BLaER1 treated with 17β-estradiol and CSF1 and Interleukin-3, amounts not matched to agents 10 nM and 100 nM (cell line): Measurements from ENCODE around the gene EIF4EBP3.

Source experiments
- H3K27ac ChIP-seq, 11 experiments: shearing (Covaris generic); formaldehyde crosslinking; 2 replicates each; pipeline ENCODE4 v1.8.1; 2022
- H3K27me3 ChIP-seq, 11 experiments: shearing (Covaris generic); formaldehyde crosslinking; 2 replicates each; pipeline ENCODE4 v1.8.1; 2022
- H3K36me3 ChIP-seq, 11 experiments: shearing (Covaris generic); formaldehyde crosslinking; 2 replicates each; pipeline ENCODE4 v1.8.1; 2022
- H3K4me1 ChIP-seq, 10 experiments: shearing (Covaris generic); formaldehyde crosslinking; 2 replicates each; pipeline ENCODE4 v1.8.1; 2022
- H3K4me2 ChIP-seq, 11 experiments: shearing (Covaris generic); formaldehyde crosslinking; 2 replicates each; pipeline ENCODE4 v1.8.1; 2022
- H3K4me3 ChIP-seq, 10 experiments: shearing (Covaris generic); formaldehyde crosslinking; 2 replicates each; pipeline ENCODE4 v1.8.1; 2022
- H3K9ac ChIP-seq, 11 experiments: shearing (Covaris generic); formaldehyde crosslinking; 2 replicates each; pipeline ENCODE4 v1.8.1; 2022
- H3K9me3 ChIP-seq, 11 experiments: shearing (Covaris generic); formaldehyde crosslinking; replicated peaks in 1 of 11; 2 replicates each; pipeline ENCODE4 v1.8.1; 2022
- H4K20me1 ChIP-seq, 11 experiments: shearing (Covaris generic); formaldehyde crosslinking; 2 replicates each; pipeline ENCODE4 v1.8.1; 2022
- Cebpa-rat ChIP-seq, 11 experiments: shearing (Covaris generic); IDR thresholded peaks; 2 replicates each; pipeline ENCODE4 v1.8.1; 2022

The EIF4EBP3 gene

DNA sequence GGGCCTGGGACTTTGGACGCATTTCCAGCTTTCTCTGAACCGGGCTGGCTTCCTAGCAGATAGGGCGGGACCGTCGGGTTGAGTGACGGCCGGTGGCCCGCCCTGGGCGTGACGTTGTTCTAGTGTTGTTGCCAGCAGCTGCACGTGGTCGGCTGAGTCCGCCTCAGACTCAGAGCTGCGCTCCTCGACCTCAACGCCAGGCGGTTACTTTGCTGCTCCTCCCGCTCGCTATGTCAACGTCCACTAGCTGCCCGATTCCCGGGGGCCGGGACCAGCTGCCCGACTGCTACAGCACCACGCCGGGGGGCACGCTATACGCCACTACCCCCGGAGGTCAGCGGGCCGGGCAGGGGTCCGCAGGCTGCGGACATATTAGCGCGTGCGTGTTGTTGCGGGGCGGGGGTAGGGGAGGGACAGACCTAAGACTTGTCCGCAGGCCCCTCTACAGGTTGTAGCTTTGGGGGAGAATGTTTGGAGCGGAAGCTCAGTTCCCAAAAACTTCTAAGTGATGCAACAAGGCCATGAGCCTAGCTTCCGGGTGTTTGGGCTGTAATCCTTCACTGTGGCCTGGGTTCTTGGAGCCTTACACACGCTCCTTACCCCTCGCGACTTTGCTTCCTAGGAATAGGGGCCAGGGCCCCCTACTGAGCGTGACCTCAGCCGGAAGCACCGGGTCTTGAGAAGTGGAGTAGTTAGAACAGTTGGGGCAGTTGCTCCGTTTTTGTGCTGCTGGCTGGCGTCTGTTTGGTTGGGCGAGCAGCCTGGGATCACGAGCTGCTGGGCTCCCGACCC is at the start of gene EIF4EBP3:
Gene EIF4EBP3, plus strand, starts transcription at position 155 of the 792 bp plus-strand sequence. Its CDS starts 76 bp downstream, at position 231.
- Histone ChIP-seq H4K20me1 (peaks cover 0 to 51% (median 0%) of the 10 kb centered on the region in 11 experiments; a peak in 8 of 22 replicates), H3K27ac (peak within 1 kb of the TSS; percentile 80 to 92 (median 88)), H3K9me3 (no peaks in the 10 kb centered on the region), H3K27me3 (no peaks in the 10 kb centered on the region), H3K4me3 (peak within 1 kb of the TSS; percentile 45 to 65 (median 54)), H3K4me2 (peak within 1 kb of the TSS; percentile 86 to 98 (median 92)), H3K36me3 (peaks cover 54 to 77% (median 68%) of the 10 kb centered on the region in 11 experiments), H3K9ac (peak within 1 kb of the TSS; percentile 76 to 90 (median 80)), H3K4me1 (peaks cover 42 to 72% (median 57%) of the 10 kb centered on the region in 10 experiments)
- peak in 1 of 11 experiments; percentile 14; a peak in 1 of 22 replicates for TF ChIP-seq Cebpa-rat (IDR thresholded peaks at IDR 0.05)

- Histone ChIP-seq H3K9me3 (no peaks in the 10 kb centered on the region), H3K27ac (no peak overlapping the region), H3K9ac (no peak overlapping the region), H3K27me3 (no peaks in the 10 kb centered on the region), H3K4me3 (no peak overlapping the region), H3K36me3 (peaks cover 53 to 92% (median 79%) of the 10 kb centered on the region in 11 experiments), H3K4me1 (0 out of 20 replicates have a peak, but pooled peaks cover 0 to 5% (median 0%) of the 10 kb centered on the region in 10 experiments), H4K20me1 (peaks cover 0 to 19% (median 0%) of the 10 kb centered on the region in 11 experiments; a peak in 2 of 22 replicates), H3K4me2 (no peak overlapping the region)
- no peak for TF ChIP-seq Cebpa-rat (IDR thresholded peaks at IDR 0.05)
Measured at GRCh38 chr5:140497897-140498296, 49.6 kb upstream of the EIF4EBP3 start.

GRCh38 chr5:140498591-140498990 is 48.9 kb upstream of the EIF4EBP3 start:
- Histone ChIP-seq H3K9me3 (no peaks in the 10 kb centered on the region), H3K4me1 (0 out of 20 replicates have a peak, but pooled peaks cover 0 to 5% (median 0%) of the 10 kb centered on the region in 10 experiments), H3K9ac (no peak overlapping the region), H4K20me1 (peaks cover 0 to 13% (median 0%) of the 10 kb centered on the region in 11 experiments; a peak in 3 of 22 replicates), H3K4me3 (no peak overlapping the region), H3K36me3 (peaks cover 49 to 89% (median 75%) of the 10 kb centered on the region in 11 experiments), H3K27me3 (no peaks in the 10 kb centered on the region), H3K27ac (no peak overlapping the region), H3K4me2 (no peak overlapping the region)
- TF ChIP-seq Cebpa-rat (IDR thresholded peaks at IDR 0.05) = no peak

DNA sequence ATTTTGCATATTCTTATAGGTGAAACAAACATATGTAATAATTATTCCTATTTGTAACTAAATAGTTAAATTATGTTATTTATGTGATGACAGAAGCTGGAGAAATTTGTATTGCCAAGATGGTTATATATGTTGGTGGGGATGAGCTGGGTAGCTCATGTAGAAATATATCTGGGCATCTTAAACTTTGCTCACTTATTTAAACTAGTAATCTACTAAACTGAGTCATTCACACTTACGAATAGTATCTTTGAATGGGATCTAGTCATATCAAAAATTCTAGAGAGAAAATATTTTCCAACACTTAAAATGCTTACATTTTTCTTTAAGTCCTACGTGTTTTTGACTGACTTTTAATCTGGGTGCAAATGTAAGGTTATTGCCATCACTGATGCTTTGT is 44.6 kb upstream of the EIF4EBP3 start:
- no peaks in the 10 kb centered on the region for H3K9me3 ChIP-seq
- H3K27me3 ChIP-seq = no peaks in the 10 kb centered on the region
- H3K4me1 ChIP-seq = no peaks in the 10 kb centered on the region
- no peak overlapping the region for H3K9ac ChIP-seq
- peaks cover 0 to 5% (median 0%) of the 10 kb centered on the region in 11 experiments; a peak in 3 of 22 replicates for H4K20me1 ChIP-seq
- H3K4me2 ChIP-seq = no peak overlapping the region
- peaks cover 56 to 88% (median 77%) of the 10 kb centered on the region in 11 experiments for H3K36me3 ChIP-seq
- H3K4me3 ChIP-seq = no peak overlapping the region
- H3K27ac ChIP-seq = no peak overlapping the region
- no peak for TF ChIP-seq Cebpa-rat (IDR thresholded peaks at IDR 0.05)

DNA sequence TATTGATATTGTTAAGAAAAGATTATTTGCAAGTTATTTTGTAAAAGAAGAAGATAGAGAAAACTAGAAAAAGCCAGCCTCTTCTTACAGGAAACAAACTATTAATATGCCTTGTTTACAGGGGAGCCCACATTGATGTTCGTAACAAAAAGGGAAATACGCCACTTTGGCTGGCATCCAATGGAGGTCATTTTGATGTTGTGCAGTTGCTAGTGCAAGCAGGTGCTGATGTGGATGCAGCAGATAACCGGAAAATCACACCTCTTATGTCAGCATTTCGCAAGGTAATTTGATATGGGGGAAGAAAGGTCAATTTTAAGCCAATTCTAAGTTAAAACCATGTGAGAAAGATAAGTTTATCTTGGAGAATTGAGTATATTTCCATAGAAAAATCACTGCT is 37.6 kb upstream of the EIF4EBP3 start:
- Histone ChIP-seq H4K20me1 (no peaks in the 10 kb centered on the region), H3K4me3 (no peak overlapping the region), H3K9ac (no peak overlapping the region), H3K4me1 (no peaks in the 10 kb centered on the region), H3K27me3 (no peaks in the 10 kb centered on the region), H3K36me3 (peaks cover 98 to 100% (median 100%) of the 10 kb centered on the region in 11 experiments), H3K9me3 (peaks cover 13 to 31% (median 21%) of the 10 kb centered on the region in 11 experiments), H3K27ac (no peak overlapping the region), H3K4me2 (no peak overlapping the region)
- no peak for TF ChIP-seq Cebpa-rat (IDR thresholded peaks at IDR 0.05)

- no peak overlapping the region for H3K4me3 ChIP-seq
- TF ChIP-seq Cebpa-rat (IDR thresholded peaks at IDR 0.05) = no peak
- peaks cover 74 to 84% (median 76%) of the 10 kb centered on the region in 11 experiments for H3K36me3 ChIP-seq
- no peaks in the 10 kb centered on the region for H3K4me1 ChIP-seq
- H3K9me3 ChIP-seq = peaks cover 19 to 39% (median 30%) of the 10 kb centered on the region in 11 experiments
- H3K27ac ChIP-seq = no peak overlapping the region
- no peak overlapping the region for H3K9ac ChIP-seq
- H3K27me3 ChIP-seq = no peaks in the 10 kb centered on the region
- H3K4me2 ChIP-seq = no peak overlapping the region
- H4K20me1 ChIP-seq = no peaks in the 10 kb centered on the region
Measured at GRCh38 chr5:140513124-140513523, 34.3 kb upstream of the EIF4EBP3 start.

- H3K36me3 ChIP-seq = peaks cover 65 to 80% (median 75%) of the 10 kb centered on the region in 11 experiments
Measured at GRCh38 chr5:140524003-140524402, 23.5 kb upstream of the EIF4EBP3 start.

DNA sequence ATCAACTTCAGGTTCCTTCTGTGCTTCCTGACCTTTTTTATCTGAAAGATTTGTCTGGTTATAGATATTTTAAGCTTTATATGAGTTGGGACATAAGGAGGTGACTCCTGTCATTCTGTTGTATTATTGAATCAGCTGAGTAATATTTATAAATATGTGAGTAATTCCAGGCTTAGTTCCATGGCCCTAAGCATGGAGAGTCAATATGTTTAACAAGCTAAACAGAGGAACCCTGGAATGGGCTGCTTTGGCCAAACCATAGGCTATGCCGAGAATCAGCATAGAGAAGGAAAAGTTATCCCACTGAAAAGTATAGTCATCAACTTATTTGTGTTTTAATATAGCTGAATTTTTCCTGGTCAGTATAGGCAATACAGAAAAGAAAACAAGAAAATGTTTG is 7.2 kb upstream of the EIF4EBP3 start:
- no peak overlapping the region for H3K4me3 ChIP-seq
- peaks cover 0 to 9% (median 0%) of the 10 kb centered on the region in 11 experiments; a peak in 3 of 22 replicates for H4K20me1 ChIP-seq
- H3K4me2 ChIP-seq = no peak overlapping the region
- H3K4me1 ChIP-seq = no peaks in the 10 kb centered on the region
- TF ChIP-seq Cebpa-rat (IDR thresholded peaks at IDR 0.05) = no peak
- H3K36me3 ChIP-seq = peaks cover 97 to 100% (median 99%) of the 10 kb centered on the region in 11 experiments
- H3K9ac ChIP-seq = no peak overlapping the region
- H3K9me3 ChIP-seq = no peaks in the 10 kb centered on the region
- H3K27ac ChIP-seq = no peak overlapping the region
- H3K27me3 ChIP-seq = no peaks in the 10 kb centered on the region

More at GRCh38 chr5:140524003-140524402, 23.5 kb upstream of the EIF4EBP3 start:
- H3K27ac ChIP-seq = no peak overlapping the region
- no peaks in the 10 kb centered on the region for H3K9me3 ChIP-seq
- TF ChIP-seq Cebpa-rat (IDR thresholded peaks at IDR 0.05) = no peak
- peaks cover 0 to 9% (median 7%) of the 10 kb centered on the region in 10 experiments; a peak in 13 of 20 replicates for H3K4me1 ChIP-seq
- peak overlapping the region in 4 of 11 experiments; percentile 11 to 31 (median 15); a peak in 4 of 22 replicates for H3K4me2 ChIP-seq
- no peak overlapping the region for H3K4me3 ChIP-seq
- 0 out of 22 replicates have a peak overlapping the region, but pooled peaks of 1 of the 11 experiments have one; percentile 16 for H3K9ac ChIP-seq
- H4K20me1 ChIP-seq = peaks cover 0 to 8% (median 3%) of the 10 kb centered on the region in 11 experiments; a peak in 4 of 22 replicates
- H3K27me3 ChIP-seq = no peaks in the 10 kb centered on the region

- Histone ChIP-seq H3K9me3 (no peaks in the 10 kb centered on the region), H3K27ac (no peak overlapping the region), H3K4me1 (peaks cover 13 to 25% (median 16%) of the 10 kb centered on the region in 10 experiments), H3K36me3 (peaks cover 69 to 80% (median 74%) of the 10 kb centered on the region in 11 experiments), H3K4me3 (no peak overlapping the region), H4K20me1 (peaks cover 0 to 8% (median 0%) of the 10 kb centered on the region in 11 experiments; a peak in 2 of 22 replicates), H3K27me3 (no peaks in the 10 kb centered on the region), H3K9ac (no peak overlapping the region), H3K4me2 (no peak overlapping the region)
- TF ChIP-seq Cebpa-rat (IDR thresholded peaks at IDR 0.05) = no peak
Measured at GRCh38 chr5:140542972-140543371, 4.5 kb upstream of the EIF4EBP3 start.
